ENCODE data around the gene HOXC10. TPM values are rescaled to one million over a fixed set of nuclear protein-coding genes. Genes with fewer than 3 reads are reported as not detected.

The HOXC10 gene
- total RNA-seq, 1 donor = not detected

DNA sequence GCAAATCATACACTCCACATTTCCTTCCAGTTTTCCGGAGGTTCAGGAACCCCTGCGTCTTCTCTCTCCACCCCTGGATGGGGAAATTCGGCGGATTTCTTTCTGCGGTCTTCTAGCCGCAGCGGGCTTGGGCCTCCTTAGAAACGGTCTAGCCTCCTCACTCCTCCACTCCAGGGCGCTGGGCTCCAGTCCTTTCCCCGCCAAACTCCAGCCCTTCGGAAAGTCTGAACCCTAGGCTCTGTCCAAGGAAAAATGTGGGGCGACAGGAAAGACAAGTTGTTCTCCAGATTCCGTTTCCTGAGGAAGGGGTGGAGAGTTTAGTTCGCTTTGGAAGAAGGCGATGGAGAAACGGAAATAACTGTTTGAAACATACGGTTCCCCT, 1.4 kb upstream of the HOXC10 start:
- TF ChIP-seq, protein P1, sequence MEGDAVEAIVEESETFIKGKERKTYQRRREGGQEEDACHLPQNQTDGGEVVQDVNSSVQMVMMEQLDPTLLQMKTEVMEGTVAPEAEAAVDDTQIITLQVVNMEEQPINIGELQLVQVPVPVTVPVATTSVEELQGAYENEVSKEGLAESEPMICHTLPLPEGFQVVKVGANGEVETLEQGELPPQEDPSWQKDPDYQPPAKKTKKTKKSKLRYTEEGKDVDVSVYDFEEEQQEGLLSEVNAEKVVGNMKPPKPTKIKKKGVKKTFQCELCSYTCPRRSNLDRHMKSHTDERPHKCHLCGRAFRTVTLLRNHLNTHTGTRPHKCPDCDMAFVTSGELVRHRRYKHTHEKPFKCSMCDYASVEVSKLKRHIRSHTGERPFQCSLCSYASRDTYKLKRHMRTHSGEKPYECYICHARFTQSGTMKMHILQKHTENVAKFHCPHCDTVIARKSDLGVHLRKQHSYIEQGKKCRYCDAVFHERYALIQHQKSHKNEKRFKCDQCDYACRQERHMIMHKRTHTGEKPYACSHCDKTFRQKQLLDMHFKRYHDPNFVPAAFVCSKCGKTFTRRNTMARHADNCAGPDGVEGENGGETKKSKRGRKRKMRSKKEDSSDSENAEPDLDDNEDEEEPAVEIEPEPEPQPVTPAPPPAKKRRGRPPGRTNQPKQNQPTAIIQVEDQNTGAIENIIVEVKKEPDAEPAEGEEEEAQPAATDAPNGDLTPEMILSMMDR (IDR thresholded peaks at IDR 0.05; ENCODE audit: insufficient read depth, low read length) = no peak
- no peak for DNase-seq (ENCODE audit: low read depth)
- no peak overlapping the region for H3K4me3 ChIP-seq (ENCODE audit: low read depth, low read length)

DNA sequence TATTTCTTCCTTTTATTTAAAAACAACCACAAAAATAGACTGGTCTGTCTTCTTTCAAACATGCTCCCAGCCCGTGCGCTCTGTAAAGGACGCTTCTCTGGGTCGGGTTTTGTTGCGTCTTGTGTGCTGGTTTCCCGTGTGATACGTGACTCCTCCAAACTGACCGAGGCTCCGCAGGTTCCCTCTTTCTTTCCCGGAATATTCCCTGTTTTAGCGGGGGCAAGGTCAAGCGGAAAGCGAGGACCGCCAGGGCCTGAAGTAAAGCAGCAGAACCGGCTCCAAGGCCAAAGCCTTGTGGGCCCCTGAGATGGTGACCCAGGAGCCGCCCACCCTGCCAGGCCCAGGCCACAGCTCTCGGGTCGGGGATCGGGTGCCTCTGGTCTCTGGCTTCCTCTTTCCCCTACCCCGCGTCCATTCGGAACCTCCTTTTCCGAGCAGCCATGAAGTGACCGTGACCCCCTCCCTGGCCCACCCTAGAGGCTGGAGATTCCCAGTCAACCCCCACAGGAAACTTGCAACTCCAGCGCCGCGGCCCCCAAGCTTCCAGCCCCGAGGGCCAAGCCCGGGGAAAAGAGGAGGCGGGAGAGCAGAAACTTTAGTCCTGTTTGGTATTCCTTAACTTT, 885 bp upstream of the HOXC10 start:
- TF ChIP-seq, protein P1 (IDR thresholded peaks at IDR 0.05; ENCODE audit: insufficient read depth, low read length) = no peak
- H3K4me3 ChIP-seq (ENCODE audit: low read depth, low read length) = no peak overlapping the region
- no peak for DNase-seq (ENCODE audit: low read depth)

DNA sequence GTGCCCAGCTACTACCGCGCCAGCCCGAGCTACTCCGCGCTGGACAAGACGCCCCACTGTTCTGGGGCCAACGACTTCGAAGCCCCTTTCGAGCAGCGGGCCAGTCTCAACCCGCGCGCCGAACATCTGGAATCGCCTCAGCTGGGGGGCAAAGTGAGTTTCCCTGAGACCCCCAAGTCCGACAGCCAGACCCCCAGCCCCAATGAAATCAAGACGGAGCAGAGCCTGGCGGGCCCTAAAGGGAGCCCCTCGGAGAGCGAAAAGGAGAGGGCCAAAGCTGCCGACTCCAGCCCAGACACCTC, 697 bp downstream of the HOXC10 start:
- no peak overlapping the region for H3K4me3 ChIP-seq (ENCODE audit: low read depth, low read length)
- no peak for DNase-seq (ENCODE audit: low read depth)
- TF ChIP-seq, protein P1 (IDR thresholded peaks at IDR 0.05; ENCODE audit: insufficient read depth, low read length) = no peak

DNA sequence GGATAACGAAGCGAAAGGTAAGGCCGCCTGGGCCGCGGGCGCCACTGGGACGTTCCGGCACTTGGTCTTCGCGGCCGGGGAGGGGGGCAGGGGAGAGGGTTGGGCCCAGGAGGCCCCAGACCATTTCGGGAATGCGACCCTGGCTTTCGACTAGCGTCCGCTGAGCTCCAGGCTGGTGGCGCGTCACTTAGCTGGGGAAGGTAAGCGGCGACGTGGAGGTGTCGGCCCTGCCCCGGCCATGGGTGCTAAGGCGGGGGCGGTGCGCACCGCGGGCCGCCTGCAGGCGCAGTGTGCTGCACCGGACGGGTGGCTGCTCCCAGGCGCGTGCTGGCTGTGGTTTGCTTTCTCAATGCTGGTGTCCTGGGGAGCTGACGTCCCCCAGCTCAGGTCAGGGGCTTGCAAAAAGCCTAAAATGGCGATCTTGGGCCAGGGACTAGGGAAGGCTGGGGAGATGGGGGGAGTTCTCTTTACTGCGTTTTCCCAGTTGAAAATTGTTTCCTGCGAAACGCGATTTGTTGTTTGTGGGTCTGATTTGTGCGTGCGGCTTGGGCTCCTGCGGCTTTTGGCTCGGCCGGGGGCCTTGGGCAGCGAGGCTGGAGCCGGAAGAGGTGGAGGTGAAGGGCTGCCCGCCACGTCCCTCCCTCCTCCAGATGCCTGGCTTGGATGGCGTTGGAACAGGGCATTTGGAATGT, 1.2 kb downstream of the HOXC10 start:
- DNase-seq (ENCODE audit: low read depth) = no peak
- TF ChIP-seq, protein P1 (IDR thresholded peaks at IDR 0.05; ENCODE audit: insufficient read depth, low read length) = no peak
- H3K4me3 ChIP-seq (ENCODE audit: low read depth, low read length) = no peak overlapping the region

DNA sequence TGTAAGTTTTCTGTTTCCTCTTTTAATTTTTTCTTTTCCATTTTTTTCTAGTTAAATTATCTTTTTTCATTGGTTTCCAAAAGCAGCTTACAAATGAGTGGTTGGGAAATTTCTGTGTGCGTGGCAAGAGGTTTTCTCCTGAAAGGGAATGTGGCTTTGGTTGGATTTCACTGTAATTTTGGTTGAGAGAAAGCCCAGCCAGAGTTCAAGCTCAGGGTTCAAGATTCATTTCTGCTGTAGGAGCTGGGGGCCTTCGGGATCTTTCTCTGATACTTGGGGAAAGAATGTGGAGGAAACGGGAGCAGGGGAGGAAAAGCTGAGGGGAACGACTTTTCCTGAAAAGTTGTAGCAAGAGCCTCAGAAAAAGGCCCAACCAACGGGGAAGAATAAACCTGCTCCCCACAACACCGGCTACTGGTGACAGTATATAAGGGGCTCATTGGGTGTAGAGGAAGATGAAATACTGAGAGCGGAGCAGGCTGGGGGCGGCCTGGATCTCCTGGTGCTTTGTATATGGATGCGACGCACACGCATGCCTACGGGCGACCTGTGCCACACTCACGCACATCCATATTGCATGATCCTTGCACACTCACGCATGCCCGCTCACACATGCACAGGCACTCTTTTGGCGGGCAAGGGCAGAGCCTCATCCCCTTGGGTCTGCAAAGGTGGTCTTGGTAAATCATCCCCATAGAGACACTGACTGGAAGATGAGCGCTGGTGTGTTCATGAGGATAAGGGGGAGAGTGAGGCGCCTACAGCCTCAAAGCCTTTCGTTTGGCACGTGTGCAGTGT, 1.9 kb downstream of the HOXC10 start:
- TF ChIP-seq, protein P1 (IDR thresholded peaks at IDR 0.05; ENCODE audit: insufficient read depth, low read length) = no peak
- no peak overlapping the region for H3K4me3 ChIP-seq (ENCODE audit: low read depth, low read length)
- no peak for DNase-seq (ENCODE audit: low read depth)

DNA sequence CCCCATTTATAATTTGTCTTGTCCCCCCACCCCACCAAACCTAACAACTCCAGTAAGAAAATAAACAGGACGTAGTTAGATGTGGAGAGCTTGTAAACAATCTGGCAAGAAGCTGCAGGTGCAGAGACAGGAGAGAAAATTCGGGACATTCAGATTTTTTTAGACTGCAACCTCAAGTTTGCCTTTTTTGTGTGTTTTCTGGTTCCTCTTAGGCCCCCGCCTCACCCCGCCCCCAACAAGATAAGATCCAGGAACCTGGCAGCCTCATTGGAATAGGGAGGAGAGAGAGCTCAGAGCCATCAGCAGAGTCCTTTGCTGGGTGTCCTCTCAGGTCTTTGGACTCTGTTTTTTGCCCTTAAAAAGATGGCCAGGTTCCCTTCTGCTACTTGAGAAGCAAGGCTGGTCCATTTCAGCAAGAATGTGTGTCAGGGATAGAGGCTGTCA, 2.9 kb downstream of the HOXC10 start:
- no peak for DNase-seq (ENCODE audit: low read depth)
- TF ChIP-seq, protein P1 (IDR thresholded peaks at IDR 0.05; ENCODE audit: insufficient read depth, low read length) = no peak
- no peak overlapping the region for H3K4me3 ChIP-seq (ENCODE audit: low read depth, low read length)
